UCSD-AML1 (cell line): ENCODE results near the gene PDS5B.
"Not testable (repeated sequence)": the region's sequence is repeated elsewhere in the genome, so short reads cannot be mapped to it uniquely, and the experiment has no call there.

ENCODE experiments used
- DNase-seq: peaks from one replicate; lab custom pipeline; 2025; ENCODE audit not compliant: unreplicated experiment; lab: John Stamatoyannopoulos, UW

PDS5B gene

DNA sequence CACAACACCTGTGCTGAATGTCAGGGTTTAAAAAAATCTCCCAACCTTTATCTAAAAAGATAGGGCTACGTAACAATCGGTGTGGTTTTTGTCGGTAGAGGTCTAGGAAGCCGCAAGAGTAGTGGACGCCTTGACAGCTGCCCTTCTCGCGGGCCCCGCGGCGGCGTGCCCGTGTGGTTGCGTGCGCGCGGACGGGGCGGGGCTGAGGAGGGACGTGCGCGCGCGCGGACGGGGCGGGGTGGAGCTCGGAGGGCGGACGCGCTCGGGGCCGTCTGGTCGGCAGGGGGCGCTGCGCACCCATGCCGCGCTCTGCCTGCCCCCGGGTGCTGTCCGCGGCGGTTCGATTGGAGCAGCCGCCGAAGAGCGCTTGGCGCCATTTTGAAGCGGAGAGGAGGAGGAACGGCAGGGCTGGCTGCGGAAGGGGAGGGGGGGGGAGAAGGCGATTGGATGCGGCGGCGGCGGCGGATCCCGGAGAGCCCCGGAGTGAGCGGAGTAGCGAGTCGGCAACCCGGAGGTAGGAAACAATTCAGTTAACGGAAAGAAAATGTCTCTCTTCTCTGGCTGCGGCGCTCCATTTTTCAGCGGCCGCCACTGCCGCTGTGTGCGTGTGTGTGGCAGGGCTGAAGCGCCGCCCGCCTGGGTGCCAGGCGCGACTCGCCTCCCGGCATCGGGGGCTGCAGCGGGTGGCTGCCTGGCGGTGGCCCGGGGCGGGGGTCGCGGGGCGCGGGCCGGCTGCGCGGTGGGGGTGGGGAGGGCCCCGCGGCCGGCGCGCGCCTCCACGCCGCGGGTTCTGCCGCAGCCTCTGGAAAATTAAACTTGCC lies at the start of gene PDS5B:
Gene PDS5B (plus strand): TSS at position 373 of the 821 bp plus-strand sequence. CDS start 62,321 bp downstream, outside the sequence.
- peak; percentile 97 for DNase-seq

- DNase-seq = peak; percentile 63
These were observed 48.6 kb upstream of the PDS5B start for GRCh38 chr13:32537580-32538142.

GRCh38 chr13:32538143-32538620 lies 48.1 kb upstream of the PDS5B start:
- no peak for DNase-seq

DNA sequence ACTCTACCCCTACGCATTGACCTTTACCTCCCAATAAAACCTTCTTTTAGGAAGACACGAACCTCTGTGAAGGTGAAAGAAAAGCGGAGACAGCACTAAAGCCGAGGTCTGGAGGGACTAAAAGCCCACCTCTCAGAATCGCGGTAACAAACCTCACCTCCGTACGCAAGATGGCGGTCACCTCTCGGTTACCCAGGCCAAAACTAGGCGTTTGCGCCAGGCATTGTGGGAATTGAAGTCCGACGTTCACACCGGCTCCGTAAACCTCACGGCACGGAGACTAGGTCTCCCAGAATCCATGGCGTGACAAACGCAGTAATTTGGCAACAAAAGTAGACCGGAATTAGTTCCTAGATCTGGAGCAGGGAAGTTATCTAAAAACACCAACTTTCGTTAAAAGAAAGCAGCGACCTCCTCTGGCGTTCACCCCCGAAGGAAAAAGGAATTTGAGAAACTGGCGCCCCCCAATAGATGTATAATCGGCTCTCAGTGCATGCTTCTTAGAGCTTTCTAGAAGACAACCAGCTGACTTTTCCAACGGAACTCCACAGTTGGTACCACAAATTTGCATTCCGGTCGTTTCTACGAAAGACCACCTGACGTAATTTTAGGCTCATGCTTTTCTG lies 47.5 kb upstream of the PDS5B start, which contains the start of gene N4BP2L2:
Gene N4BP2L2 (minus strand): TSS at position 175 of the 626 bp plus-strand sequence. CDS start 1,768 bp downstream, outside the sequence.
- DNase-seq = peak; percentile 92

- no peak for DNase-seq
These were observed 44.0 kb upstream of the PDS5B start for GRCh38 chr13:32542221-32542620.

GRCh38 chr13:32545083-32545482 lies 41.2 kb upstream of the PDS5B start:
- no peak for DNase-seq

GRCh38 chr13:32548837-32549236 lies 37.4 kb upstream of the PDS5B start:
- DNase-seq = no peak

GRCh38 chr13:32549788-32550187 lies 36.5 kb upstream of the PDS5B start:
- no peak for DNase-seq

DNA sequence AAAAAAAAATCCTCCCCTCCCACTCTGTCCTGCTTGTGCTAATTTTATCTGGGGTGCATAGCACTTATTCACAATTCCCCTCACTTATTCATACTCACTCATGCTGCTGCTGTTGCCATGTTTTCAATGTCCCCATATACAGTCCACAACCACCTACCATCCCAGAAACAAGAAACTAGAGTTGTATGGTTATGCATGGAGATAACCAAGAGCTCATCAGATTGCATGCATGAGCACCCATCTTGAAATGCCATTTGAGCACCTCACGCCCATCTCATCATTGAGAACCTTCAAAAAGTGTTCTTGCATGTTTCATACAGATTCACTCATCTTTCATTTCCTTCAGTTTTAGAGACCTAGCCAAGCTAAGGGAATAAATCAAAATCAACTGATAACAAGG lies 32.5 kb upstream of the PDS5B start:
- no peak for DNase-seq

DNA sequence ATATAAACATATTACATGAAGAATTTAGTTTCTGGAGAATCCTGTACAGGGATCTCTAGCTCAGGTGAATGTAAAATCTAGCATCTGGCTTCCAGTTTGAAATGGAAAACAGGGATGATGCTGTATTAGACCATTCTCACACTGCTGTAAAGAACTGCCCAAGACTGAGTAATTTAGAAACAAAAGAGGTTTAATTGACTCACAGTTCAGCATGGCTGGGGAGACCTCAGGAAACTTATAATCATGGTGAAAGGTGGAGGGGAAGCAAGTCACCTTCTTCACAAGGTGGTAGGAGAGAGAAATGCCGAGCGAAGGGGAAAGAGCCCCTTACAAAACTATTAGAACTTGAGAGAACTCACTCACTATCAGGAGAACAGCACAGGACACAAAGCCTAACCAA lies 30.6 kb upstream of the PDS5B start:
- DNase-seq = no peak

GRCh38 chr13:32560842-32561241 lies 25.4 kb upstream of the PDS5B start:
- DNase-seq = not testable (repeated sequence)

DNA sequence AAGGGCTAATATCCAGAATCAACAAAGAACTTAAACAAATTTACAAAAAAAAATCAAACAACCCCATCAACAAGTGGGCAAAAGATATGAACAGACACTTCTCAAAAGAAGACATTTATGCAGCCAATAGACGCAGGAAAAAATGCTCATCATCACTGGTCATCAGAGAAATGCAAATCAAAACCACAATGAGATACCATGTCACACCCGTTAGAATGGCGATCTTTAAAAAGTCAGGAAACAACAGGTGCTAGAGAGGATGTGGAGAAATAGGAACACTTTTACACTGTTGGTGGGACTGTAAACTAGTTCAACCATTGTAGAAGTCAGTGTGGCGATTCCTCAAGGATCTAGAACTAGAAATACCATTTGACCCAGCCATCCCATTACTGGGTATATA lies 10.6 kb upstream of the PDS5B start:
- not testable (repeated sequence) for DNase-seq

DNA sequence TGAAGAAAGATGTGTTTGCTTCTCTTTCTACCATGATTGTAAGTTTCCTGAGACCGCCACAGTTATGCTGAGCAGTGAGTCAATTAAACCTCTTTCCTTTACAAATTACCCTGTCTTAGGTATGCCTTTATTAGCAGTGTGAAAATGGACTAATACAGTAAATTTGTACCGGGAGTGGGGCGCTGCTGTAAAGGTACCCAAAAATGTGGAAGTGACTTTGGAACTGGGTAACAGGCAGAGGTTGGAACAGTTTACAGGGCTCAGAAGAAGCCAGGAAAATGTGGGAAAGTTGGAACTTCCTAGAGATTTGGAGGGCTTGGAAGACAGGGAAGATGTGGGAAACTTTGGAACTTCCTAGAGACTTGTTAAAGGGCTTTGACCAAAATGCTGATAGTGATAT lies 9.2 kb upstream of the PDS5B start:
- DNase-seq = no peak

- no peak for DNase-seq
These were observed 5.0 kb upstream of the PDS5B start for GRCh38 chr13:32581177-32581786.

- no peak for DNase-seq
These were observed 4.0 kb upstream of the PDS5B start for GRCh38 chr13:32582281-32582680.

GRCh38 chr13:32582991-32583390 lies 3.3 kb upstream of the PDS5B start:
- no peak for DNase-seq

- peak; percentile 30 for DNase-seq
These were observed 637 bp upstream of the PDS5B start for GRCh38 chr13:32585550-32586079.

DNA sequence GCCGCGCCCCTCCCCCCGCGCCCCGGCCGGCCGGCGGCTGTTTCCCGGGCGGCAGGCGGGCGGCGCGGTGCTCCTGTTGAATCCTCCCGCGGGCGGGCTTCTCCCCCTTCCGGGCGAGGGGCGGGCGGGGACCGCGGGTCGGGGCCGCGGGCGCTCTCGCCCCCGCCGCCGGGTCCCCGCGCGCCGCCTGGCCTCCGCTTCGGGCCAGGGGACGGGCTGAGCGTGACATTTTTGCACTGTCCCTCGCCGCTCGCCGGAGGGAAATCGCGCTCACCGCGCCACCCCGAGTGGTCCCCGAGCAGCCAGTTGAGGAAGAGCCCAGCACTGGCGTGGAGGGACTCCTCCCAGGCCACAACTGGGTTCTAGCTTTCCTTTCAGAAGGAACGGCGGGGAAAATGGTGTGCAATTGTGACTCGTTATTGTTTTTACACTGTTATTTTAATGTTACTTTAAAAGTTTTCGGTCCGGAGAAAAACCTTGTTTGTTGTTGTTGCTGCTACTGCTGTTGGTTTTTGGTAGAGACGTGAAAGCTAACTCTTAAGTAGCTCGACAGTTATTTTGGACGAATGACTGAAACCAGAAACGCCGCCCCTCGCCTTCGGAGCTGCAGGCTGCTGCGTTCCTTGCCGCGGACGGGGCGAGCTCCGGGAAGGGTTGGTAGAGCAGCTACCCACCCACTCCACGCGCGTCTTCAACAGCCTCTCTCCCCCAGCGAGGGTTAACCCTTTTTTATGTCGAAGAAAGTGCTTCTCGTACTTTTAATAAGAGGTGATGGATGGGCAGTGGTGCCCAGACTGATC lies 959 bp downstream of the PDS5B start:
- DNase-seq = peak; percentile 73

- DNase-seq = no peak
These were observed 1.5 kb downstream of the PDS5B start for GRCh38 chr13:32587811-32588170.

GRCh38 chr13:32588736-32589135 lies 2.5 kb downstream of the PDS5B start:
- no peak for DNase-seq
